Measurements from ENCODE around the gene MEOX2. TPM values are rescaled to one million over a fixed set of nuclear protein-coding genes. Genes with fewer than 3 reads are reported as not detected.

The MEOX2 gene
- total RNA-seq, 2 donors from 2014 or later = 0.42 to 0.69 TPM

DNA sequence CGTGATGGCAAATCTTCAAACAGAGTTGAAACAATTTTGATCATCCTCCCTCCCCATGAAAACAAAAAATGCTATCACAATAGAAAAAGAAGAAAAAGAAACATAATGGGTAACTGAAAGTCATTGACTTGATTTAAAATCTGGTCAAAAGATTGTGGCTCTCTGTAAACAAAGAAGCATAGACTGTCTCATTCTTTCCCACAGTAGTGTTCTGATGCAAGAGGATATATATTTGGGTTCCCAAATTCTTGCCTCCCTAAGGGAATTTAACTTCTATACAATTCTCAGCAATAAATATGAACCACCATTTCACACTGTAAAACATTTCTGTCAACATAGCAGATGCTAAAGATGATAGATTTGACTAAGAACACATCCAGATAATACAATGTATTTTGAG is 32.8 kb upstream of the MEOX2 start:
- Histone ChIP-seq H3K27me3 (no peaks in the 10 kb centered on the region), H3K27ac (no peak overlapping the region), H3K9ac (ENCODE audit: low read depth in 2 of 2, low read length in 2 of 2) (no peak overlapping the region), H3K9me3 (no peaks in the 10 kb centered on the region), H3K4me1 (no peaks in the 10 kb centered on the region), H3K36me3 (no peaks in the 10 kb centered on the region), H3K4me3 (no peak overlapping the region)
- TF ChIP-seq, protein P1, sequence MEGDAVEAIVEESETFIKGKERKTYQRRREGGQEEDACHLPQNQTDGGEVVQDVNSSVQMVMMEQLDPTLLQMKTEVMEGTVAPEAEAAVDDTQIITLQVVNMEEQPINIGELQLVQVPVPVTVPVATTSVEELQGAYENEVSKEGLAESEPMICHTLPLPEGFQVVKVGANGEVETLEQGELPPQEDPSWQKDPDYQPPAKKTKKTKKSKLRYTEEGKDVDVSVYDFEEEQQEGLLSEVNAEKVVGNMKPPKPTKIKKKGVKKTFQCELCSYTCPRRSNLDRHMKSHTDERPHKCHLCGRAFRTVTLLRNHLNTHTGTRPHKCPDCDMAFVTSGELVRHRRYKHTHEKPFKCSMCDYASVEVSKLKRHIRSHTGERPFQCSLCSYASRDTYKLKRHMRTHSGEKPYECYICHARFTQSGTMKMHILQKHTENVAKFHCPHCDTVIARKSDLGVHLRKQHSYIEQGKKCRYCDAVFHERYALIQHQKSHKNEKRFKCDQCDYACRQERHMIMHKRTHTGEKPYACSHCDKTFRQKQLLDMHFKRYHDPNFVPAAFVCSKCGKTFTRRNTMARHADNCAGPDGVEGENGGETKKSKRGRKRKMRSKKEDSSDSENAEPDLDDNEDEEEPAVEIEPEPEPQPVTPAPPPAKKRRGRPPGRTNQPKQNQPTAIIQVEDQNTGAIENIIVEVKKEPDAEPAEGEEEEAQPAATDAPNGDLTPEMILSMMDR (IDR thresholded peaks at IDR 0.05) = no peak
- intact Hi-C loops (cut with DNase I) = no loop called here
- DNase-seq = no peak

DNA sequence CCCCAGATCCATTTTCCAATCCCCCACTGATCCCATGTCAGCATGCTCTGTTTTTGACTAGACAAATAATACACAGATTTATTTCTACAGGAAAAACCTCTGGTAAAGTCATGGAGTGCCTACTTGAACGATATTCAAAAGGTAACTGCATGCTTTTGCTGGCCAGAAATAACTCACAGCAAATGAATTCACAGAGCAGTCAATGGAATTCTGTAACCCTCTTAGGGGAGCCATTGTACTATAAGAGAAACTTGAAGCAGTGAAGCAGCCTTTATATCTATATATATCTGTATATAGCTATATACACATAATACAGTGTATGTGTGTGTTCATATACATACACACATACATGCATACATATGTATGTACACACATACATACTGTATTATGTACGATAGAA is 29.0 kb upstream of the MEOX2 start:
- DNase-seq = no peak
- Histone ChIP-seq H3K36me3 (no peaks in the 10 kb centered on the region), H3K27ac (no peak overlapping the region), H3K4me1 (no peaks in the 10 kb centered on the region), H3K4me3 (no peak overlapping the region), H3K9me3 (no peaks in the 10 kb centered on the region), H3K9ac (ENCODE audit: low read depth in 2 of 2, low read length in 2 of 2) (no peak overlapping the region), H3K27me3 (no peaks in the 10 kb centered on the region)
- intact Hi-C loops (cut with DNase I) = no loop called here
- TF ChIP-seq, protein P1 (IDR thresholded peaks at IDR 0.05) = no peak

DNA sequence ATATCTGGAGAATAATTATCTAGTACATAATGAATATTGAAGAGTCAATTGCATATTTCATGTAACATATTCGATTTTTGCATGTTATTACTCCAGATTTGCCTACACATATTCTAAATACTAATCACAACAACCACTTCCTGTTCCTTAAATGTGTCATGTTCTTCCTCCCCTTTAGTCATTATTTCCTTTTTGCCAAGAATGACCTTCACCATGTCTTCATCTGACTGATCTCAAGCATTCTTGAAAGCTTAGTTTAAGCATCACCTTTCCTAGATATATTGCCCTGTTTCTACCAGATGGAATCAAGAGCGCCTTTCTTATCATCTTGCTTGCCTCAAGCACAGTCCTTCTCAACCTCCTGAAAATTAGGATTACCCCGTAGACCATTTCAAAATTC is 23.5 kb upstream of the MEOX2 start:
- Histone ChIP-seq H3K36me3 (no peaks in the 10 kb centered on the region), H3K27ac (no peak overlapping the region), H3K9ac (ENCODE audit: low read depth in 2 of 2, low read length in 2 of 2) (no peak overlapping the region), H3K4me3 (no peak overlapping the region), H3K9me3 (no peaks in the 10 kb centered on the region), H3K27me3 (no peaks in the 10 kb centered on the region), H3K4me1 (no peaks in the 10 kb centered on the region)
- no peak for DNase-seq
- TF ChIP-seq, protein P1 (IDR thresholded peaks at IDR 0.05) = no peak
- intact Hi-C loops (cut with DNase I) = no loop called here

DNA sequence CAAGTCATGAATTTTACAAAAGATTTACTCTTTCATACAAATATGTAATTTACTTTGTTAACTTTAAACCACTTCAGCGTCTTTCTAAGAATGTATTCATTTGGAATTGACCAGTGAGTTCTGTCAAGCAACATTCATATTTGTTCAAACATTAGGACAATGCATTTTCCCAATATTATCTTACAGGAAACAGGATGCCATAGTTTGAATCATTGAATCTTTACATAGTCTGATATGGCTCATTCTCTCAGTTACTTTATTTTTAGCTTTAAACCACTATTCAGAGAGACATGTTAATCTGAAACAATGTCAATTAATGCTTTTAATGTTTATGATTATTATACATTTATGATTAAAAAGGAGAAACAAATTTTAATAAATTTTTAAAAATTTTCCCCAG is 21.1 kb upstream of the MEOX2 start:
- Histone ChIP-seq H3K9ac (ENCODE audit: low read depth in 2 of 2, low read length in 2 of 2) (no peak overlapping the region), H3K36me3 (no peaks in the 10 kb centered on the region), H3K27ac (no peak overlapping the region), H3K27me3 (no peaks in the 10 kb centered on the region), H3K9me3 (no peaks in the 10 kb centered on the region), H3K4me3 (no peak overlapping the region), H3K4me1 (no peaks in the 10 kb centered on the region)
- TF ChIP-seq, protein P1 (IDR thresholded peaks at IDR 0.05) = no peak
- intact Hi-C loops (cut with DNase I) = no loop called here
- DNase-seq = no peak

DNA sequence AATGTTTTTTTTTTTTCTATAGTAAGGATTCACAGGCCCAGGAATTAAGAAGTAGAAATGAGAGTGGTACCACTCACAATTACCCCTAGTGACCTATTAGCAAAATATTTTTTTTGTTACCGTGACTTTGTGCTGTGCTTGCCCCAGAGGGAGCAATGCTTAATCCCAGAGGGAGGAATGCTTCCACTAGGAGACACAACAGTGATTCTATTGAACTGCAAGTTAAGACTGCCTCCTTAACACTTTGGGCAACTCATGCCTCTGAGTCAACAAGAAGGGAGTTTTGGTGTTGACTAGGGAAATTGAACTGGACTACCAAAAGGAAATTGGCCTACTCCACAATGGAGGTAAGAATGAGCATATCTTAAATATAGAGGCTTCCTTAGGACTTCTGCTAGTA is 17.2 kb upstream of the MEOX2 start:
- intact Hi-C loops (cut with DNase I) = no loop called here
- no peak overlapping the region for H3K4me3 ChIP-seq
- TF ChIP-seq, protein P1 (IDR thresholded peaks at IDR 0.05) = no peak
- H3K36me3 ChIP-seq = no peaks in the 10 kb centered on the region
- H3K27ac ChIP-seq = no peak overlapping the region
- no peaks in the 10 kb centered on the region for H3K27me3 ChIP-seq
- no peak overlapping the region for H3K9ac ChIP-seq (ENCODE audit: low read depth in 2 of 2, low read length in 2 of 2)
- no peaks in the 10 kb centered on the region for H3K9me3 ChIP-seq
- no peaks in the 10 kb centered on the region for H3K4me1 ChIP-seq
- DNase-seq = no peak
